Effector CD8-positive, alpha-beta T cell (primary cell): ENCODE measurements around the gene PRR9.

Experiments
- DNase-seq: peaks from one replicate; lab custom pipeline; 2025; lab: John Stamatoyannopoulos, UW

Gene PRR9

DNA sequence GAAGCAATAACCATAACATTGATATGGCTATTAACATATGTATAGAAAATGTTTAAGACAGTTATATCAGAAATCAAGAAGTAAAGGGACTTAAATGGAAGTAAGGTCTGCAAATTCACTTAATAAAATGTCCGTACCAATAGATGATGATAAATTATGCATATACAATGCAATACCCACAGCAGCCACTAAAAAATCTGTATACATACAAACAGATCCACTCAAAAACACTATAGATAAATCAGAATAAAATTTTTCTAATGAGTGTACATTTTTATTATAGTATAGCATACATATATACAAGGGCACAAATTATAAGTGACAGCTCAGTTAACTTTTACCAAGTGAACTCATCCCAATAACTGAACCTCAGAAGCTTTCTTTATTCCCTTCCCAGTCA, 48.1 kb downstream of the PRR9 start:
- no peak for DNase-seq
